ENCODE measurements around the gene SULT6B1.

Gene SULT6B1

DNA sequence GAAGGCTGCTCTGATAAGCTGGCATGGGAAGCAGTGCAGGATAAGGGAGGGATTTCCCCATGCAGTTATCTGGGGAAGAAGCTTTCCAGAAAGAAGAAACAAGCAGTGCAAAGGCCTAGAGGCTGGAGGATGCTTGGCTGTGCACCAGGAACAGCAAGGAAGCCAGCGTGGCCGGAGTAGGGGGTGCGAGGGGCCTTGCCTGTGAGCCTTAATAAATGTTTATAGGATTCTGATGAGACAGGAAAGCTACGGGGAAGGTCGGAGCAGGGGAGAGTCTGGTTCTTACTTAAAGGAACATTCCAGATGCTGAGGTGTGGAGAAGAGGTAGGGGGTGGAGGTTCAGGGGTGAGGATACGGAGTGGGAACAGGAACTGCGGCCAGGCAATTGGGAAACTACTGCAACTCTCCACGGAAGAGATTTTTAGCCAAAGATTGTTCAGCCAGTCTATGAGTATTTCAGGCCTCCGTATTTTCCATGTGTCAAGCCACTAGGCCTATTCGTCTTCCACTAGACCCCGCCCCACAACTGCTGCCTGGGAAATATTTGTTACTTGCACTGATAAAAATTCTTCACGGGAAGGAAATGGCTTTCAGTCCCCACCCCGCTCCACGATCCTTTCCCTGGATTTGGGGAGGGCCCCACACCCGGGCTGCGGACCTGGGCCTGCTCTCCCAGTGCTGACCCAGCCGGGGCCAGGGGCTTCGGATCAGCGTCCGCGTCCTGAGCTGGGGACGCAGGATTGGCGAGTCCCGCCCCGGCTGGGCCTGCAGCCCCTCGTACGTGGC is 32.2 kb downstream of the SULT6B1 start:
- no peak for TF ChIP-seq SIN3A (IDR thresholded peaks at IDR 0.05; ENCODE audit: borderline replicate concordance, insufficient read depth, low read length)
- no peak for TF ChIP-seq TAF1 (IDR thresholded peaks at IDR 0.05; ENCODE audit: borderline replicate concordance, insufficient read depth, low read length)
- TF ChIP-seq REST (IDR thresholded peaks at IDR 0.05; ENCODE audit: insufficient read depth in 1 of 2, low read depth in 2 of 2, low read length in 2 of 2): no peak
- TF ChIP-seq POLR2AphosphoS5 (IDR thresholded peaks at IDR 0.05; ENCODE audit: low read depth, low read length): no peak
- no peak for TF ChIP-seq FOXP2 (optimal IDR thresholded peaks at IDR 0.05; ENCODE audit: borderline replicate concordance, extremely low read depth, extremely low read length, insufficient read depth)

- no peak for TF ChIP-seq SIN3A (IDR thresholded peaks at IDR 0.05; ENCODE audit: borderline replicate concordance, insufficient read depth, low read length)
- no peak for TF ChIP-seq POLR2AphosphoS5 (IDR thresholded peaks at IDR 0.05; ENCODE audit: low read depth, low read length)
- TF ChIP-seq TAF1 (IDR thresholded peaks at IDR 0.05; ENCODE audit: borderline replicate concordance, insufficient read depth, low read length): no peak
- no peak for TF ChIP-seq REST (IDR thresholded peaks at IDR 0.05; ENCODE audit: insufficient read depth in 1 of 2, low read depth in 2 of 2, low read length in 2 of 2)
- no peak for TF ChIP-seq FOXP2 (optimal IDR thresholded peaks at IDR 0.05; ENCODE audit: borderline replicate concordance, extremely low read depth, extremely low read length, insufficient read depth)
Observed at GRCh38 chr2:37154785-37155184, 33.7 kb downstream of the SULT6B1 start.

DNA sequence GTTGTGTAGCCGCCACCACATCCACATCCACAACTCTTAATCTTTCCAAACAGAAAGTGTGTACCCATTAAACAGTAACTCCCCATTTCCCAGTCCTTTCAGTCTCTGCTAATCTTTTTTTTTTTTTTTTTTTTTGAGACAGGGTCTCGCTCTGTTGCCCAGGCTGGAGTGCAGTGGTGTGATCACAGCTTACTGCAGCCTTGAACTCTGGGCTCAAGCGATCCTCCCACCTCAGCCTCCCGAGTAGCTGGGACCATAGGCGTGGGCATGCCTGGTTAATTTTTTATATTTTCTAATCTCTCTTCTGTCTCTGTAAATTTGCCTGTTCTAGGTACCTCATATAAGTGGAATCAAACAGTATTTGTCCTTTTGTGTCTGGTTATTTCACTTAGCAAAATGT is 35.2 kb downstream of the SULT6B1 start:
- no peak for TF ChIP-seq POLR2AphosphoS5 (IDR thresholded peaks at IDR 0.05; ENCODE audit: low read depth, low read length)
- no peak for TF ChIP-seq REST (IDR thresholded peaks at IDR 0.05; ENCODE audit: insufficient read depth in 1 of 2, low read depth in 2 of 2, low read length in 2 of 2)
- TF ChIP-seq TAF1 (IDR thresholded peaks at IDR 0.05; ENCODE audit: borderline replicate concordance, insufficient read depth, low read length): no peak
- no peak for TF ChIP-seq FOXP2 (optimal IDR thresholded peaks at IDR 0.05; ENCODE audit: borderline replicate concordance, extremely low read depth, extremely low read length, insufficient read depth)
- TF ChIP-seq SIN3A (IDR thresholded peaks at IDR 0.05; ENCODE audit: borderline replicate concordance, insufficient read depth, low read length): no peak

DNA sequence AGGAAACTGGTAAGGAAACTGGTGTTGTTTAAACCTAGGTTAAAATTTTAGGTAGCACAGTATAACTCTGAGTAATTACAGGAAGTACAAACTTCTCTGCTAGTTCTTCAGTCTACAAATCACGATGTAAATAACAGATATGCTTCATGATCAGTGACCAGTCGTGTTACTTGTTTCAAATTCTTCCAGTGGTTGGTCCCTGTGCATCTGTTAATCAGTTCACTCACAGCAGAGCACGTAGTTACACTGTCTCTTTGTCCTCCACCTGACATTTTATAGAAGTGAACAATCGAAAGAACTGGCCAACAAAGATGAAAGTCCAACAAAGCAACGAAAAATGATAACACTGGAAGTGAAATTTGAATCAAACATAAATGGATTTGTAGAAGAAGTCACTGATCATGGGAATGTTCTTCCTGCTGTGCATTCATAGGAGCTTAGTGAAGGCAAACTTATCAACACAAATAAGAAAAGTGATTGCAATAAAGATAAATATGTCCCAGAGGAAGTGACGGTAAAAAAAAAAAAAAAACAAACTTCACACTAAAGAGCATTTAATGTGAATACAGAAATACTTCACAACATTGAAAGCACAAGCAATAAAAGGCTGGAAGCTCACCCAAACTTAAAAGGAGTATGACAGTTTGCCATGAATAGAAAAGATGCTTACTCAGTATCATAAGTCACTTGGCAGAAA is 38.7 kb downstream of the SULT6B1 start:
- no peak for TF ChIP-seq REST (IDR thresholded peaks at IDR 0.05; ENCODE audit: insufficient read depth in 1 of 2, low read depth in 2 of 2, low read length in 2 of 2)
